GM23338 (cell line): ENCODE data around the gene OPN1SW. TPM values are rescaled to one million over a fixed set of nuclear protein-coding genes. Genes with fewer than 3 reads are reported as not detected.

Experiments used
- ATAC-seq: fragments of 200-7000 bp; cut with Tn5 transposase; 3 replicates; pipeline ENCODE4 v1.9.1; 2020
- DNase-seq: peaks from one replicate; pipeline ENCODE4 v3.0.0-alpha.2; 2015; ENCODE audit warnings: low spot score
- H2AFZ ChIP-seq: fragments of 200-600 bp; sonication (generic); 2 replicates; pipeline ENCODE4 v1.8.0; 2016; ENCODE audit warnings: antibody characterized with exemption, mild to moderate bottlenecking, moderate library complexity
- H3F3A ChIP-seq: fragments of 200-600 bp; sonication (generic); replicated peaks from 2 replicates; pipeline ENCODE4 v1.8.0; 2017; ENCODE audit warnings: antibody characterized with exemption, mixed run types, low read depth
- H3K27ac ChIP-seq: fragments of 200-600 bp; sonication (generic); 2 replicates; pipeline ENCODE4 v1.6.1; 2016; ENCODE audit warnings: low read depth
- H3K27me3 ChIP-seq: fragments of 200-600 bp; sonication (generic); 2 replicates; pipeline ENCODE4 v1.8.0; 2016; ENCODE audit warnings: mild to moderate bottlenecking, mixed run types, moderate library complexity; ENCODE audit not compliant: insufficient read depth
- H3K36me3 ChIP-seq: fragments of 200-600 bp; sonication (generic); 2 replicates; pipeline ENCODE4 v1.8.0; 2016; ENCODE audit warnings: mild to moderate bottlenecking; ENCODE audit not compliant: insufficient read depth
- H3K4me1 ChIP-seq: fragments of 200-600 bp; sonication (generic); 2 replicates; pipeline ENCODE4 v1.8.0; 2016; ENCODE audit warnings: mild to moderate bottlenecking, moderate library complexity; ENCODE audit not compliant: insufficient read depth
- H3K4me2 ChIP-seq: fragments of 200-600 bp; sonication (generic); 2 replicates; pipeline ENCODE4 v1.7.1; 2017; ENCODE audit warnings: mixed run types
- H3K4me3 ChIP-seq: fragments of 200-600 bp; sonication (generic); 2 replicates; pipeline ENCODE4 v1.6.1; 2016; ENCODE audit warnings: mixed run types
- H3K79me2 ChIP-seq: fragments of 200-600 bp; sonication (generic); replicated peaks from 2 replicates; pipeline ENCODE4 v1.8.0; 2017; ENCODE audit warnings: mild to moderate bottlenecking; ENCODE audit not compliant: insufficient read depth
- H3K9me2 ChIP-seq: fragments of 200-600 bp; sonication (generic); 2 replicates; pipeline ENCODE4 v1.8.0; 2017; ENCODE audit not compliant: insufficient read depth
- H4K20me1 ChIP-seq: fragments of 200-600 bp; sonication (generic); replicated peaks from 2 replicates; pipeline ENCODE4 v1.8.0; 2017; ENCODE audit warnings: mild to moderate bottlenecking; ENCODE audit not compliant: insufficient read depth
- H3K27ac Mint-ChIP-seq: 2 replicates; pipeline ENCODE4 v1.8.0; 2020; ENCODE audit warnings: inconsistent platforms, mild to moderate bottlenecking, moderate library complexity, mixed read lengths
- H3K27me3 Mint-ChIP-seq: 3 replicates; pipeline ENCODE4 v1.8.0; 2022; ENCODE audit warnings: low read depth, mild to moderate bottlenecking, moderate library complexity, mixed read lengths, inconsistent platforms; ENCODE audit not compliant: insufficient read depth, poor library complexity
- H3K36me3 Mint-ChIP-seq: 3 replicates; pipeline ENCODE4 v1.8.0; 2021; ENCODE audit warnings: low read depth, mild to moderate bottlenecking, inconsistent platforms, moderate library complexity, mixed read lengths
- H3K4me1 Mint-ChIP-seq: 3 replicates; pipeline ENCODE4 v1.8.0; 2020; ENCODE audit warnings: mild to moderate bottlenecking, inconsistent platforms, mixed read lengths
- H3K4me3 Mint-ChIP-seq: 3 replicates; pipeline ENCODE4 v1.8.0; 2021; ENCODE audit warnings: moderate library complexity, mild to moderate bottlenecking, inconsistent platforms, mixed read lengths
- H3K9me3 Mint-ChIP-seq: 3 replicates; pipeline ENCODE4 v1.8.0; 2020; ENCODE audit warnings: moderate library complexity, mild to moderate bottlenecking, inconsistent platforms, mixed read lengths
- CREB1 ChIP-seq: fragments of 250-450 bp; sonication (Bioruptor Pico); IDR thresholded peaks from 2 replicates; pipeline ENCODE4 v1.5.0; 2020; ENCODE audit warnings: low read depth, mild to moderate bottlenecking, moderate library complexity
- EZH2 ChIP-seq: fragments of 200-600 bp; sonication (generic); IDR thresholded peaks from one replicate; pipeline ENCODE4 v1.8.0; 2017; ENCODE audit warnings: antibody characterized with exemption, mild to moderate bottlenecking, low read depth; ENCODE audit not compliant: unreplicated experiment
- EZH2phosphoT487 ChIP-seq: fragments of 200-600 bp; sonication (generic); IDR thresholded peaks from one replicate; pipeline ENCODE4 v1.8.1; 2018; ENCODE audit warnings: antibody characterized with exemption; ENCODE audit not compliant: unreplicated experiment
- JUNB ChIP-seq: IDR thresholded peaks from one replicate; pipeline ENCODE4 v1.6.1; 2016; ENCODE audit warnings: antibody characterized with exemption; ENCODE audit not compliant: unreplicated experiment
- NANOG ChIP-seq: IDR thresholded peaks from 2 replicates; pipeline ENCODE4 v1.6.1; 2016; ENCODE audit warnings: antibody characterized with exemption, borderline replicate concordance
- POLR2AphosphoS5 ChIP-seq: IDR thresholded peaks from 2 replicates; pipeline ENCODE4 v1.6.1; 2016; ENCODE audit warnings: antibody characterized with exemption, low read depth
- STAT1 ChIP-seq: IDR thresholded peaks from one replicate; pipeline ENCODE4 v1.6.1; 2016; ENCODE audit warnings: antibody characterized with exemption; ENCODE audit not compliant: unreplicated experiment
- ZNF114 ChIP-seq: fragments of 250-450 bp; sonication (Bioruptor Pico); IDR thresholded peaks from 2 replicates; pipeline ENCODE4 v1.5.0; 2020; ENCODE audit warnings: mild to moderate bottlenecking, moderate library complexity
- ZNF331 ChIP-seq: fragments of 250-450 bp; sonication (Bioruptor Pico); IDR thresholded peaks from 2 replicates; pipeline ENCODE4 v1.5.0; 2020; ENCODE audit warnings: low read depth, mild to moderate bottlenecking, moderate library complexity
- polyA plus RNA-seq: library from polyadenylated mRNA; unstranded; fragments of >200 nt; fragmentation: Nextera tagmentation; extraction: Ambion mirVana; gene quantifications from 2 replicates; pipeline ENCODE4 v1.2.1, GENCODE V29; 2016
- total RNA-seq: library from RNA; depleted of rRNA; stranded (reverse); fragments of >200 nt; shearing (Covaris generic); gene quantifications from 2 replicates; pipeline ENCODE4 v1.2.3, GENCODE V29; 2014
- TF ChIP-seq, protein P1 (sequence below): fragments of 250-450 bp; sonication (Bioruptor Pico); IDR thresholded peaks from 2 replicates; pipeline ENCODE4 v1.5.0; 2020; ENCODE audit warnings: mild to moderate bottlenecking, moderate library complexity
- TF ChIP-seq, protein P2 (sequence below): IDR thresholded peaks from 2 replicates; pipeline ENCODE4 v1.6.1; 2016; ENCODE audit warnings: antibody characterized with exemption
- TF ChIP-seq, protein P3 (sequence below), 2 experiments: fragments of 200-600 bp in 1 of 2; sonication (generic) in 1 of 2; conservative IDR thresholded peaks; 2 replicates each; pipeline versions ENCODE4 v1.5.1 to v1.6.1; 2016 to 2017; ENCODE audit warnings: antibody characterized with exemption in 2 of 2, low read depth in 2 of 2, mild to moderate bottlenecking in 2 of 2, moderate library complexity in 1 of 2
- TF ChIP-seq, protein P4 (sequence below): IDR thresholded peaks from one replicate; pipeline ENCODE4 v1.6.1; 2018; ENCODE audit warnings: antibody characterized with exemption; ENCODE audit not compliant: unreplicated experiment

The OPN1SW gene
- total and polyA plus RNA-seq, 2 experiments from 2014 or later = 0.50 TPM; not detected in 1

DNA sequence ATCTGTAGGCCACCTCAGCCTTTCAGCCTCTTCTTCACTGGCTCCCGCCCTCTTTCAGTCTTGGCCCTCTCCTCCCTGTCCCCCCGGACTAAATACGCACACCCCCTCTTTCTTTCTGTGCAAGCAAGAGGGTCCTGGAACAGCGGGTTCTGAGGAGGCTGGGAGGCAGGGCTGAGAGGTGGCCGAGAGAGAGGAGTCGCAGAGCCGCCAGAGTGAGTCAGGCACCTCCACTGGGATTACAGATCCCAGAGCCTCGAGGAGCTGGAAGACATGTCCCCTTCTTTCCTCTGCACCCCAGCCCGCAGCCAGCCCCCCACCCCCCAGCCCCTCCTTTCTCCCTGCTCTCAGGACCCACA lies 16.4 kb upstream of the OPN1SW start:
- Mint-ChIP-seq H3K4me3 (peak overlapping the region; percentile 84), H3K9me3 (no peaks in the 10 kb centered on the region), H3K27ac (no peak overlapping the region), H3K27me3 (peaks cover 13% of the 10 kb centered on the region), H3K4me1 (peaks cover 35% of the 10 kb centered on the region), H3K36me3 (peaks cover 23% of the 10 kb centered on the region)
- H3K4me1 ChIP-seq = peaks cover 26% of the 10 kb centered on the region
- no peak overlapping the region for H3K27ac ChIP-seq
- peak; percentile 46 for DNase-seq
- 0 out of 2 replicates have a peak, but pooled peaks cover 6% of the 10 kb centered on the region for H3K36me3 ChIP-seq
- peak overlapping the region; percentile 85 for H3K4me3 ChIP-seq
- no peaks in the 10 kb centered on the region for H3K79me2 ChIP-seq
- no peak for TF ChIP-seq ZNF331
- no peak for TF ChIP-seq EZH2phosphoT487
- TF ChIP-seq, protein P1, sequence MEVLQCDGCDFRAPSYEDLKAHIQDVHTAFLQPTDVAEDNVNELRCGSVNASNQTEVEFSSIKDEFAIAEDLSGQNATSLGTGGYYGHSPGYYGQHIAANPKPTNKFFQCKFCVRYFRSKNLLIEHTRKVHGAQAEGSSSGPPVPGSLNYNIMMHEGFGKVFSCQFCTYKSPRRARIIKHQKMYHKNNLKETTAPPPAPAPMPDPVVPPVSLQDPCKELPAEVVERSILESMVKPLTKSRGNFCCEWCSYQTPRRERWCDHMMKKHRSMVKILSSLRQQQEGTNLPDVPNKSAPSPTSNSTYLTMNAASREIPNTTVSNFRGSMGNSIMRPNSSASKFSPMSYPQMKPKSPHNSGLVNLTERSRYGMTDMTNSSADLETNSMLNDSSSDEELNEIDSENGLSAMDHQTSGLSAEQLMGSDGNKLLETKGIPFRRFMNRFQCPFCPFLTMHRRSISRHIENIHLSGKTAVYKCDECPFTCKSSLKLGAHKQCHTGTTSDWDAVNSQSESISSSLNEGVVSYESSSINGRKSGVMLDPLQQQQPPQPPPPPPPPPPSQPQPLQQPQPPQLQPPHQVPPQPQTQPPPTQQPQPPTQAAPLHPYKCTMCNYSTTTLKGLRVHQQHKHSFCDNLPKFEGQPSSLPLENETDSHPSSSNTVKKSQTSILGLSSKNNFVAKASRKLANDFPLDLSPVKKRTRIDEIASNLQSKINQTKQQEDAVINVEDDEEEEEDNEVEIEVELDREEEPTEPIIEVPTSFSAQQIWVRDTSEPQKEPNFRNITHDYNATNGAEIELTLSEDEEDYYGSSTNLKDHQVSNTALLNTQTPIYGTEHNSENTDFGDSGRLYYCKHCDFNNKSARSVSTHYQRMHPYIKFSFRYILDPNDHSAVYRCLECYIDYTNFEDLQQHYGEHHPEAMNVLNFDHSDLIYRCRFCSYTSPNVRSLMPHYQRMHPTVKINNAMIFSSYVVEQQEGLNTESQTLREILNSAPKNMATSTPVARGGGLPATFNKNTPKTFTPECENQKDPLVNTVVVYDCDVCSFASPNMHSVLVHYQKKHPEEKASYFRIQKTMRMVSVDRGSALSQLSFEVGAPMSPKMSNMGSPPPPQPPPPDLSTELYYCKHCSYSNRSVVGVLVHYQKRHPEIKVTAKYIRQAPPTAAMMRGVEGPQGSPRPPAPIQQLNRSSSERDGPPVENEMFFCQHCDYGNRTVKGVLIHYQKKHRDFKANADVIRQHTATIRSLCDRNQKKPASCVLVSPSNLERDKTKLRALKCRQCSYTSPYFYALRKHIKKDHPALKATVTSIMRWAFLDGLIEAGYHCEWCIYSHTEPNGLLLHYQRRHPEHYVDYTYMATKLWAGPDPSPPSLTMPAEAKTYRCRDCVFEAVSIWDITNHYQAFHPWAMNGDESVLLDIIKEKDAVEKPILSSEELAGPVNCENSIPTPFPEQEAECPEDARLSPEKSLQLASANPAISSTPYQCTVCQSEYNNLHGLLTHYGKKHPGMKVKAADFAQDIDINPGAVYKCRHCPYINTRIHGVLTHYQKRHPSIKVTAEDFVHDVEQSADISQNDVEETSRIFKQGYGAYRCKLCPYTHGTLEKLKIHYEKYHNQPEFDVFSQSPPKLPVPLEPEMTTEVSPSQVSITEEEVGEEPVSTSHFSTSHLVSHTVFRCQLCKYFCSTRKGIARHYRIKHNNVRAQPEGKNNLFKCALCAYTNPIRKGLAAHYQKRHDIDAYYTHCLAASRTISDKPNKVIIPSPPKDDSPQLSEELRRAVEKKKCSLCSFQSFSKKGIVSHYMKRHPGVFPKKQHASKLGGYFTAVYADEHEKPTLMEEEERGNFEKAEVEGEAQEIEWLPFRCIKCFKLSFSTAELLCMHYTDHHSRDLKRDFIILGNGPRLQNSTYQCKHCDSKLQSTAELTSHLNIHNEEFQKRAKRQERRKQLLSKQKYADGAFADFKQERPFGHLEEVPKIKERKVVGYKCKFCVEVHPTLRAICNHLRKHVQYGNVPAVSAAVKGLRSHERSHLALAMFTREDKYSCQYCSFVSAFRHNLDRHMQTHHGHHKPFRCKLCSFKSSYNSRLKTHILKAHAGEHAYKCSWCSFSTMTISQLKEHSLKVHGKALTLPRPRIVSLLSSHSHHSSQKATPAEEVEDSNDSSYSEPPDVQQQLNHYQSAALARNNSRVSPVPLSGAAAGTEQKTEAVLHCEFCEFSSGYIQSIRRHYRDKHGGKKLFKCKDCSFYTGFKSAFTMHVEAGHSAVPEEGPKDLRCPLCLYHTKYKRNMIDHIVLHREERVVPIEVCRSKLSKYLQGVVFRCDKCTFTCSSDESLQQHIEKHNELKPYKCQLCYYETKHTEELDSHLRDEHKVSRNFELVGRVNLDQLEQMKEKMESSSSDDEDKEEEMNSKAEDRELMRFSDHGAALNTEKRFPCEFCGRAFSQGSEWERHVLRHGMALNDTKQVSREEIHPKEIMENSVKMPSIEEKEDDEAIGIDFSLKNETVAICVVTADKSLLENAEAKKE (CRISPR knock-in tag) = no peak
- TF ChIP-seq ZNF114 (CRISPR knock-in tag) = no peak
- TF ChIP-seq, protein P2, sequence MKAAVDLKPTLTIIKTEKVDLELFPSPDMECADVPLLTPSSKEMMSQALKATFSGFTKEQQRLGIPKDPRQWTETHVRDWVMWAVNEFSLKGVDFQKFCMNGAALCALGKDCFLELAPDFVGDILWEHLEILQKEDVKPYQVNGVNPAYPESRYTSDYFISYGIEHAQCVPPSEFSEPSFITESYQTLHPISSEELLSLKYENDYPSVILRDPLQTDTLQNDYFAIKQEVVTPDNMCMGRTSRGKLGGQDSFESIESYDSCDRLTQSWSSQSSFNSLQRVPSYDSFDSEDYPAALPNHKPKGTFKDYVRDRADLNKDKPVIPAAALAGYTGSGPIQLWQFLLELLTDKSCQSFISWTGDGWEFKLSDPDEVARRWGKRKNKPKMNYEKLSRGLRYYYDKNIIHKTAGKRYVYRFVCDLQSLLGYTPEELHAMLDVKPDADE = no peak
- TF ChIP-seq, protein P3, sequence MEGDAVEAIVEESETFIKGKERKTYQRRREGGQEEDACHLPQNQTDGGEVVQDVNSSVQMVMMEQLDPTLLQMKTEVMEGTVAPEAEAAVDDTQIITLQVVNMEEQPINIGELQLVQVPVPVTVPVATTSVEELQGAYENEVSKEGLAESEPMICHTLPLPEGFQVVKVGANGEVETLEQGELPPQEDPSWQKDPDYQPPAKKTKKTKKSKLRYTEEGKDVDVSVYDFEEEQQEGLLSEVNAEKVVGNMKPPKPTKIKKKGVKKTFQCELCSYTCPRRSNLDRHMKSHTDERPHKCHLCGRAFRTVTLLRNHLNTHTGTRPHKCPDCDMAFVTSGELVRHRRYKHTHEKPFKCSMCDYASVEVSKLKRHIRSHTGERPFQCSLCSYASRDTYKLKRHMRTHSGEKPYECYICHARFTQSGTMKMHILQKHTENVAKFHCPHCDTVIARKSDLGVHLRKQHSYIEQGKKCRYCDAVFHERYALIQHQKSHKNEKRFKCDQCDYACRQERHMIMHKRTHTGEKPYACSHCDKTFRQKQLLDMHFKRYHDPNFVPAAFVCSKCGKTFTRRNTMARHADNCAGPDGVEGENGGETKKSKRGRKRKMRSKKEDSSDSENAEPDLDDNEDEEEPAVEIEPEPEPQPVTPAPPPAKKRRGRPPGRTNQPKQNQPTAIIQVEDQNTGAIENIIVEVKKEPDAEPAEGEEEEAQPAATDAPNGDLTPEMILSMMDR (conservative IDR thresholded peaks at IDR 0.05; ENCODE audit: low read depth in 2 of 2) = no peak
- TF ChIP-seq, protein P4, sequence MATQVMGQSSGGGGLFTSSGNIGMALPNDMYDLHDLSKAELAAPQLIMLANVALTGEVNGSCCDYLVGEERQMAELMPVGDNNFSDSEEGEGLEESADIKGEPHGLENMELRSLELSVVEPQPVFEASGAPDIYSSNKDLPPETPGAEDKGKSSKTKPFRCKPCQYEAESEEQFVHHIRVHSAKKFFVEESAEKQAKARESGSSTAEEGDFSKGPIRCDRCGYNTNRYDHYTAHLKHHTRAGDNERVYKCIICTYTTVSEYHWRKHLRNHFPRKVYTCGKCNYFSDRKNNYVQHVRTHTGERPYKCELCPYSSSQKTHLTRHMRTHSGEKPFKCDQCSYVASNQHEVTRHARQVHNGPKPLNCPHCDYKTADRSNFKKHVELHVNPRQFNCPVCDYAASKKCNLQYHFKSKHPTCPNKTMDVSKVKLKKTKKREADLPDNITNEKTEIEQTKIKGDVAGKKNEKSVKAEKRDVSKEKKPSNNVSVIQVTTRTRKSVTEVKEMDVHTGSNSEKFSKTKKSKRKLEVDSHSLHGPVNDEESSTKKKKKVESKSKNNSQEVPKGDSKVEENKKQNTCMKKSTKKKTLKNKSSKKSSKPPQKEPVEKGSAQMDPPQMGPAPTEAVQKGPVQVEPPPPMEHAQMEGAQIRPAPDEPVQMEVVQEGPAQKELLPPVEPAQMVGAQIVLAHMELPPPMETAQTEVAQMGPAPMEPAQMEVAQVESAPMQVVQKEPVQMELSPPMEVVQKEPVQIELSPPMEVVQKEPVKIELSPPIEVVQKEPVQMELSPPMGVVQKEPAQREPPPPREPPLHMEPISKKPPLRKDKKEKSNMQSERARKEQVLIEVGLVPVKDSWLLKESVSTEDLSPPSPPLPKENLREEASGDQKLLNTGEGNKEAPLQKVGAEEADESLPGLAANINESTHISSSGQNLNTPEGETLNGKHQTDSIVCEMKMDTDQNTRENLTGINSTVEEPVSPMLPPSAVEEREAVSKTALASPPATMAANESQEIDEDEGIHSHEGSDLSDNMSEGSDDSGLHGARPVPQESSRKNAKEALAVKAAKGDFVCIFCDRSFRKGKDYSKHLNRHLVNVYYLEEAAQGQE = no peak
- no peak for TF ChIP-seq EZH2
- no peak for TF ChIP-seq STAT1
- no peak for TF ChIP-seq NANOG
- no peak for TF ChIP-seq POLR2AphosphoS5
- TF ChIP-seq JUNB = no peak
- no peak for TF ChIP-seq CREB1 (CRISPR knock-in tag)
- peak overlapping the region; percentile 92 for H3K4me2 ChIP-seq
- no peaks in the 10 kb centered on the region; the same call in 1 of the 2 replicates for H4K20me1 ChIP-seq
- H2AFZ ChIP-seq = peak overlapping the region; percentile 93
- H3K27me3 ChIP-seq = no peaks in the 10 kb centered on the region
- ATAC-seq = peak; percentile 7
- H3K9me2 ChIP-seq = no peaks in the 10 kb centered on the region
- 0 out of 2 replicates have a peak, but pooled peaks cover 6% of the 10 kb centered on the region for H3F3A ChIP-seq
